ENCODE data around the gene ITGB1BP1.

ITGB1BP1 gene

GRCh38 chr2:9358846-9359245 lies 64.5 kb downstream of the ITGB1BP1 start:
- H3K27ac ChIP-seq: no peak overlapping the region
- CTCF ChIA-PET: no interaction called here
- DNase-seq (ENCODE audit: low spot score): no peak
- POLR2A ChIA-PET (ENCODE audit: low non-redundant PET): no interaction called here
- no peak for TF ChIP-seq CTCF (conservative IDR thresholded peaks at IDR 0.05; ENCODE audit: low read depth)

GRCh38 chr2:9356261-9356660 lies 67.1 kb downstream of the ITGB1BP1 start:
- POLR2A ChIA-PET (ENCODE audit: low non-redundant PET): no interaction called here
- DNase-seq (ENCODE audit: low spot score): no peak
- TF ChIP-seq CTCF (conservative IDR thresholded peaks at IDR 0.05; ENCODE audit: low read depth): no peak
- CTCF ChIA-PET: no interaction called here
- no peak overlapping the region for H3K27ac ChIP-seq

- H3K27ac ChIP-seq: no peak overlapping the region
- ChIA-PET CTCF (no interaction called here), POLR2A (ENCODE audit: low non-redundant PET) (no interaction called here)
- DNase-seq (ENCODE audit: low spot score): no peak
- no peak for TF ChIP-seq CTCF (conservative IDR thresholded peaks at IDR 0.05; ENCODE audit: low read depth)
Measured at GRCh38 chr2:9355716-9356115, 67.6 kb downstream of the ITGB1BP1 start.

- ChIA-PET POLR2A (ENCODE audit: low non-redundant PET) (no interaction called here), CTCF (no interaction called here)
- H3K27ac ChIP-seq: no peak overlapping the region
- no peak for TF ChIP-seq CTCF (conservative IDR thresholded peaks at IDR 0.05; ENCODE audit: low read depth)
- DNase-seq (ENCODE audit: low spot score): no peak
Measured at GRCh38 chr2:9355270-9355669, 68.1 kb downstream of the ITGB1BP1 start.

GRCh38 chr2:9354318-9354717 lies 69.0 kb downstream of the ITGB1BP1 start:
- no peak for TF ChIP-seq CTCF (conservative IDR thresholded peaks at IDR 0.05; ENCODE audit: low read depth)
- DNase-seq (ENCODE audit: low spot score): no peak
- ChIA-PET POLR2A (ENCODE audit: low non-redundant PET) (no interaction called here), CTCF (interaction anchor here (0.6 kb wide), 2 partner anchors 180 to 211 kb away, joined by 4 to 8 read pairs; no protein-coding TSS in a partner anchor)
- H3K27ac ChIP-seq: 0 out of 2 replicates have a peak overlapping the region, but pooled peaks have one; percentile 3
